ENCODE results near the gene SIGLEC14. TPM values are rescaled to one million over a fixed set of nuclear protein-coding genes. Genes with fewer than 3 reads are reported as not detected.

Gene SIGLEC14
- total RNA-seq, 1 donor from 2014 or later = not detected

DNA sequence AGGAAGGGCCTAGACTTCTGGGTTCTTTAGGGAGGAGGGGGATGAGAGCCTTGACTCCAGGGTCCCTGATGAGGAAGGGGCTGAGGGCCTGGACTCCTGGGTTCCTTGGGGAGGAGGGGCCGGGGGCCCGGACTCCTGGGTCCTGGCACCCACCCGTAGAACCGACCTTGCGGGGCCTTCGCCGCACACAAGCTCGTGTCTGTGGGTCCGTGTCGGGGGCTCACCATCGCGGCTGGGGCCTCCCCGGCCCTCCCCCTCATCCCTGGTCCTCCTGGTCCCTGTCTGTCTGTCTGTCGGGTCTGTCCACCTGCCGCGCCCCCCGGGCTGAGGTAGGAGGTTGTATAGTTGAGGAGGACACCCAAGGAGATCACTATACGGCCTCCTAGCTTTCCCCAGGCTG is 45.8 kb upstream of the SIGLEC14 start:
- Histone ChIP-seq H3K27ac (no peak overlapping the region), H3K36me3 (no peaks in the 10 kb centered on the region), H3K4me2 (peak overlapping the region; percentile 91), H2AFZ (replicated peaks) (no peak overlapping the region), H3K9ac (no peak overlapping the region), H3K4me3 (no peak overlapping the region), H4K20me1 (ENCODE audit: low read depth) (peaks cover 20% of the 10 kb centered on the region), H3K4me1 (peaks cover 16% of the 10 kb centered on the region), H3K9me3 (ENCODE audit: low read depth) (no peaks in the 10 kb centered on the region), H3F3A (ENCODE audit: low read depth) (peaks cover 24% of the 10 kb centered on the region), H3K27me3 (no peaks in the 10 kb centered on the region), H3K79me2 (ENCODE audit: low read depth) (no peaks in the 10 kb centered on the region)
- peaks cover 37% of the 10 kb centered on the region for H3K4me1 Mint-ChIP-seq
- peaks cover 25% of the 10 kb centered on the region for H3K36me3 Mint-ChIP-seq
- H3K9me3 Mint-ChIP-seq = no peaks in the 10 kb centered on the region
- DNase-seq (ENCODE audit: low spot score) = no peak
- peaks cover 16% of the 10 kb centered on the region for H3K27me3 Mint-ChIP-seq (ENCODE audit: insufficient read depth, low read depth)
- no peak overlapping the region for H3K27ac Mint-ChIP-seq
- H3K4me3 Mint-ChIP-seq = no peak overlapping the region
- TF ChIP-seq EZH2phosphoT487 (IDR thresholded peaks at IDR 0.05) (no peak), EZH2 (IDR thresholded peaks at IDR 0.05) (no peak), CTCF (IDR thresholded peaks at IDR 0.05) (no peak)

GRCh38 chr19:51691584-51692428 is 45.2 kb upstream of the SIGLEC14 start:
- H3F3A ChIP-seq (ENCODE audit: low read depth) = peaks cover 31% of the 10 kb centered on the region
- H3K27me3 ChIP-seq = no peaks in the 10 kb centered on the region
- Mint-ChIP-seq H3K36me3 (peaks cover 19% of the 10 kb centered on the region), H3K4me1 (peaks cover 44% of the 10 kb centered on the region), H3K27me3 (ENCODE audit: insufficient read depth, low read depth) (peaks cover 16% of the 10 kb centered on the region), H3K9me3 (no peaks in the 10 kb centered on the region), H3K4me3 (peak overlapping the region; percentile 84), H3K27ac (peak overlapping the region; percentile 31)
- no peak overlapping the region for H2AFZ ChIP-seq (replicated peaks)
- peaks cover 20% of the 10 kb centered on the region for H4K20me1 ChIP-seq (ENCODE audit: low read depth)
- peak overlapping the region; percentile 91 for H3K4me2 ChIP-seq
- H3K4me1 ChIP-seq = peaks cover 18% of the 10 kb centered on the region
- no peak overlapping the region for H3K27ac ChIP-seq
- H3K4me3 ChIP-seq = peak overlapping the region; percentile 86
- H3K9ac ChIP-seq = no peak overlapping the region
- no peaks in the 10 kb centered on the region for H3K9me3 ChIP-seq (ENCODE audit: low read depth)
- H3K36me3 ChIP-seq = no peaks in the 10 kb centered on the region
- no peaks in the 10 kb centered on the region for H3K79me2 ChIP-seq (ENCODE audit: low read depth)
- TF ChIP-seq EZH2phosphoT487 (IDR thresholded peaks at IDR 0.05) = no peak
- TF ChIP-seq EZH2 (IDR thresholded peaks at IDR 0.05) = no peak
- no peak for TF ChIP-seq CTCF (IDR thresholded peaks at IDR 0.05)
- peak; percentile 30 for DNase-seq (ENCODE audit: low spot score)

GRCh38 chr19:51691074-51691583 is 44.5 kb upstream of the SIGLEC14 start:
- Mint-ChIP-seq H3K9me3 (no peaks in the 10 kb centered on the region), H3K27me3 (ENCODE audit: insufficient read depth, low read depth) (peaks cover 14% of the 10 kb centered on the region), H3K36me3 (peaks cover 15% of the 10 kb centered on the region), H3K4me3 (peak overlapping the region; percentile 84), H3K27ac (peak overlapping the region; percentile 31), H3K4me1 (peaks cover 45% of the 10 kb centered on the region)
- Histone ChIP-seq H3K36me3 (no peaks in the 10 kb centered on the region), H3K79me2 (ENCODE audit: low read depth) (no peaks in the 10 kb centered on the region), H3K4me1 (peaks cover 18% of the 10 kb centered on the region), H3K27ac (no peak overlapping the region), H3K4me3 (peak overlapping the region; percentile 86), H2AFZ (replicated peaks) (no peak overlapping the region), H3K4me2 (peak overlapping the region; percentile 91), H3K9me3 (ENCODE audit: low read depth) (no peaks in the 10 kb centered on the region), H4K20me1 (ENCODE audit: low read depth) (peaks cover 20% of the 10 kb centered on the region), H3K9ac (no peak overlapping the region), H3K27me3 (no peaks in the 10 kb centered on the region), H3F3A (ENCODE audit: low read depth) (peaks cover 31% of the 10 kb centered on the region)
- no peak for DNase-seq (ENCODE audit: low spot score)
- TF ChIP-seq EZH2 (IDR thresholded peaks at IDR 0.05) = no peak
- no peak for TF ChIP-seq CTCF (IDR thresholded peaks at IDR 0.05)
- no peak for TF ChIP-seq EZH2phosphoT487 (IDR thresholded peaks at IDR 0.05)
